ENCODE data around the gene PDE3A. TPM values are rescaled to one million over a fixed set of nuclear protein-coding genes. Genes with fewer than 3 reads are reported as not detected.

PDE3A gene
- total RNA-seq, 2 donors from 2014 or later = 5.5 to 6.2 TPM

- no peak overlapping the region for H3K27ac ChIP-seq
- intact Hi-C loops (cut with DNase I) = no loop called here
- 76% methylated on average over 1 of the region's 1 CpG for WGBS
- H3K36me3 ChIP-seq = no peaks in the 10 kb centered on the region
- H3K27me3 ChIP-seq (replicated peaks; ENCODE audit: insufficient read depth) = no peaks in the 10 kb centered on the region
- H3K9me3 ChIP-seq = no peaks in the 10 kb centered on the region
- H3K4me1 ChIP-seq (replicated peaks) = no peaks in the 10 kb centered on the region
- TF ChIP-seq CTCF (IDR thresholded peaks at IDR 0.05) (no peak), POLR2A (IDR thresholded peaks at IDR 0.05) (no peak), POLR2AphosphoS5 (IDR thresholded peaks at IDR 0.05) (no peak)
- no peak overlapping the region for H3K4me3 ChIP-seq
- DNase-seq (ENCODE audit: low spot score) = no peak
Observed at GRCh38 chr12:20557096-20557495, 188.8 kb downstream of the PDE3A start.

- DNase-seq (ENCODE audit: low spot score) = no peak
- Histone ChIP-seq H3K27me3 (replicated peaks; ENCODE audit: insufficient read depth) (no peaks in the 10 kb centered on the region), H3K36me3 (no peaks in the 10 kb centered on the region), H3K4me1 (replicated peaks) (no peaks in the 10 kb centered on the region), H3K27ac (no peak overlapping the region), H3K9me3 (no peaks in the 10 kb centered on the region), H3K4me3 (no peak overlapping the region)
- intact Hi-C loops (cut with DNase I) = no loop called here
- TF ChIP-seq CTCF (IDR thresholded peaks at IDR 0.05) (no peak), POLR2AphosphoS5 (IDR thresholded peaks at IDR 0.05) (no peak), POLR2A (IDR thresholded peaks at IDR 0.05) (no peak)
- 93% methylated on average over 8 of the region's 8 CpGs for WGBS
Observed at GRCh38 chr12:20560935-20561334, 192.6 kb downstream of the PDE3A start.

GRCh38 chr12:20561871-20562270 lies 193.5 kb downstream of the PDE3A start:
- Histone ChIP-seq H3K4me3 (no peak overlapping the region), H3K27me3 (replicated peaks; ENCODE audit: insufficient read depth) (no peaks in the 10 kb centered on the region), H3K9me3 (no peaks in the 10 kb centered on the region), H3K27ac (no peak overlapping the region), H3K36me3 (no peaks in the 10 kb centered on the region), H3K4me1 (replicated peaks) (no peaks in the 10 kb centered on the region)
- intact Hi-C loops (cut with DNase I) = no loop called here
- TF ChIP-seq POLR2AphosphoS5 (IDR thresholded peaks at IDR 0.05) (no peak), POLR2A (IDR thresholded peaks at IDR 0.05) (no peak), CTCF (IDR thresholded peaks at IDR 0.05) (no peak)
- 93% methylated on average over 3 of the region's 3 CpGs for WGBS
- DNase-seq (ENCODE audit: low spot score) = no peak

GRCh38 chr12:20567413-20567812 lies 199.1 kb downstream of the PDE3A start:
- H3K4me3 ChIP-seq = no peak overlapping the region
- TF ChIP-seq POLR2AphosphoS5 (IDR thresholded peaks at IDR 0.05) (no peak), CTCF (IDR thresholded peaks at IDR 0.05) (no peak), POLR2A (IDR thresholded peaks at IDR 0.05) (no peak)
- intact Hi-C loops (cut with DNase I) = no loop called here
- no peaks in the 10 kb centered on the region for H3K4me1 ChIP-seq (replicated peaks)
- H3K36me3 ChIP-seq = no peaks in the 10 kb centered on the region
- H3K27ac ChIP-seq = no peak overlapping the region
- H3K27me3 ChIP-seq (replicated peaks; ENCODE audit: insufficient read depth) = no peaks in the 10 kb centered on the region
- no peak for DNase-seq (ENCODE audit: low spot score)
- no peaks in the 10 kb centered on the region for H3K9me3 ChIP-seq

GRCh38 chr12:20572451-20572850 lies 204.1 kb downstream of the PDE3A start:
- no peak overlapping the region for H3K4me3 ChIP-seq

More at GRCh38 chr12:20572451-20572850, 204.1 kb downstream of the PDE3A start:
- Histone ChIP-seq H3K27me3 (replicated peaks; ENCODE audit: insufficient read depth) (no peaks in the 10 kb centered on the region), H3K27ac (no peak overlapping the region), H3K4me1 (replicated peaks) (no peaks in the 10 kb centered on the region), H3K36me3 (no peaks in the 10 kb centered on the region), H3K9me3 (no peaks in the 10 kb centered on the region)
- intact Hi-C loops (cut with DNase I) = no loop called here
- TF ChIP-seq POLR2AphosphoS5 (IDR thresholded peaks at IDR 0.05) = no peak
- no peak for TF ChIP-seq POLR2A (IDR thresholded peaks at IDR 0.05)
- TF ChIP-seq CTCF (IDR thresholded peaks at IDR 0.05) = no peak
- WGBS = 78% methylated on average over 5 of the region's 5 CpGs
- no peak for DNase-seq (ENCODE audit: low spot score)

Measured in prostate gland (tissue), 2 donors.